Panc1 (cell line): Measurements from ENCODE around the gene PPP1R1A. TPM values are rescaled to one million over a fixed set of nuclear protein-coding genes. Genes with fewer than 3 reads are reported as not detected.

ENCODE experiments used
- ATAC-seq: fragments of 200-7000 bp; cut with Tn5 transposase; 2 replicates; pipeline ENCODE4 v1.9.1; 2020; ENCODE audit warnings: mild to moderate bottlenecking, moderate library complexity
- BruUV-seq: library from RNA; stranded (reverse); fragments of 400-500 nt; replicated peaks from 2 replicates; lab custom pipeline; 2021; lab: Mats Ljungman, UMichigan
- CTCF ChIA-PET: fragments of 300-600 bp; sonication (Branson Sonifier 250); formaldehyde crosslinking; loops from one replicate; lab custom pipeline; 2022; ENCODE audit warnings: antibody characterized with exemption; lab: Charles Lee
- POLR2A ChIA-PET: fragments of 300-600 bp; sonication (Branson Sonifier 250); formaldehyde crosslinking; loops from one replicate; lab custom pipeline; 2022; ENCODE audit warnings: antibody characterized with exemption; lab: Charles Lee
- DNase-seq: peaks from one replicate; pipeline ENCODE4 v3.0.0-alpha.2; 2010; ENCODE audit warnings: low read depth, low spot score
- H3K27ac ChIP-seq: 2 replicates; pipeline ENCODE4 v1.5.1; 2011; ENCODE audit warnings: mild to moderate bottlenecking, low read length, inconsistent platforms
- H3K27me3 ChIP-seq: fragments of 200-500 bp; sonication (Bioruptor generic); 2 replicates; pipeline ENCODE4 v1.6.0; 2014; ENCODE audit warnings: low read length, inconsistent platforms; ENCODE audit not compliant: control insufficient read depth, insufficient read depth
- H3K36me3 ChIP-seq: fragments of 200-500 bp; sonication (Bioruptor generic); 2 replicates; pipeline ENCODE4 v1.5.1; 2014; ENCODE audit warnings: inconsistent platforms, mild to moderate bottlenecking, low read length, moderate library complexity; ENCODE audit not compliant: control insufficient read depth, insufficient read depth
- H3K4me1 ChIP-seq: 2 replicates; pipeline ENCODE4 v1.5.1; 2011; ENCODE audit warnings: inconsistent platforms, mild to moderate bottlenecking, low read length, moderate library complexity; ENCODE audit not compliant: control insufficient read depth, insufficient read depth
- H3K4me3 ChIP-seq, 2 experiments: 2 replicates each; pipeline ENCODE4 v1.5.1; 2011 to 2012; ENCODE audit warnings: low read depth in 2 of 2, low read length in 2 of 2, mild to moderate bottlenecking in 2 of 2, inconsistent platforms in 1 of 2, moderate library complexity in 1 of 2
- H3K9me3 ChIP-seq: fragments of 200-500 bp; sonication (Bioruptor generic); 2 replicates; pipeline ENCODE4 v1.5.1; 2014; ENCODE audit warnings: low read depth, mild to moderate bottlenecking, inconsistent platforms, low read length, moderate library complexity; ENCODE audit not compliant: control insufficient read depth, insufficient read depth
- POLR2AphosphoS5 ChIP-seq: IDR thresholded peaks from 2 replicates; pipeline ENCODE4 v1.6.1; 2012; ENCODE audit warnings: mild to moderate bottlenecking, low read depth, low read length, moderate library complexity
- REST ChIP-seq, 2 experiments: IDR thresholded peaks; 2 replicates each; pipeline ENCODE4 v1.6.1; 2011 to 2012; ENCODE audit warnings: low read depth in 2 of 2, control low read depth in 1 of 2, low read length in 1 of 2, mild to moderate bottlenecking in 1 of 2, moderate library complexity in 1 of 2; ENCODE audit not compliant: insufficient read depth in 1 of 2
- SIN3A ChIP-seq: IDR thresholded peaks from 2 replicates; pipeline ENCODE4 v1.6.1; 2012; ENCODE audit warnings: low read depth, mild to moderate bottlenecking, low read length, moderate library complexity, borderline replicate concordance; ENCODE audit not compliant: insufficient read depth
- TCF7L2 ChIP-seq: IDR thresholded peaks from 2 replicates; pipeline ENCODE4 v1.6.1; 2011; ENCODE audit warnings: mild to moderate bottlenecking, low read depth, low read length, inconsistent platforms
- in situ Hi-C: cut with HindIII; loops from 2 replicates; pipeline ENCODE4 v1.10.0; 2016; ENCODE audit warnings: low sequenced_read_pairs, low pct_unique_long_range_greater_than_20kb
- intact Hi-C: fragments of 100-400 bp; cut with micrococcal nuclease; formaldehyde crosslinking; loops from one replicate; pipeline ENCODE4 v1.10.0; 2022; ENCODE audit not compliant: unreplicated experiment
- total RNA-seq: library from RNA; stranded (reverse); gene quantifications from one replicate; pipeline ENCODE4 v1.2.1, GENCODE V29; 2021; ENCODE audit not compliant: unreplicated experiment
- TF ChIP-seq, protein P1 (sequence below): fragments of 450-650 bp; IDR thresholded peaks from 2 replicates; pipeline ENCODE4 v1.5.1; 2017; ENCODE audit warnings: mild to moderate bottlenecking

PPP1R1A gene
- total RNA-seq, 1 experiment from 2014 or later = 0.23 TPM

GRCh38 chr12:54558759-54559158, 29.7 kb downstream of the PPP1R1A start:
- no peak for TF ChIP-seq POLR2AphosphoS5
- no peak for TF ChIP-seq TCF7L2
- no peak for TF ChIP-seq SIN3A
- TF ChIP-seq, protein P1, sequence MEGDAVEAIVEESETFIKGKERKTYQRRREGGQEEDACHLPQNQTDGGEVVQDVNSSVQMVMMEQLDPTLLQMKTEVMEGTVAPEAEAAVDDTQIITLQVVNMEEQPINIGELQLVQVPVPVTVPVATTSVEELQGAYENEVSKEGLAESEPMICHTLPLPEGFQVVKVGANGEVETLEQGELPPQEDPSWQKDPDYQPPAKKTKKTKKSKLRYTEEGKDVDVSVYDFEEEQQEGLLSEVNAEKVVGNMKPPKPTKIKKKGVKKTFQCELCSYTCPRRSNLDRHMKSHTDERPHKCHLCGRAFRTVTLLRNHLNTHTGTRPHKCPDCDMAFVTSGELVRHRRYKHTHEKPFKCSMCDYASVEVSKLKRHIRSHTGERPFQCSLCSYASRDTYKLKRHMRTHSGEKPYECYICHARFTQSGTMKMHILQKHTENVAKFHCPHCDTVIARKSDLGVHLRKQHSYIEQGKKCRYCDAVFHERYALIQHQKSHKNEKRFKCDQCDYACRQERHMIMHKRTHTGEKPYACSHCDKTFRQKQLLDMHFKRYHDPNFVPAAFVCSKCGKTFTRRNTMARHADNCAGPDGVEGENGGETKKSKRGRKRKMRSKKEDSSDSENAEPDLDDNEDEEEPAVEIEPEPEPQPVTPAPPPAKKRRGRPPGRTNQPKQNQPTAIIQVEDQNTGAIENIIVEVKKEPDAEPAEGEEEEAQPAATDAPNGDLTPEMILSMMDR = no peak
- no peak for TF ChIP-seq REST (IDR thresholded peaks at IDR 0.05; ENCODE audit: insufficient read depth in 1 of 2, low read depth in 2 of 2, low read length in 1 of 2)
- no peaks in the 10 kb centered on the region for H3K4me1 ChIP-seq
- intact Hi-C loops (no loop called here), in situ Hi-C loops (no loop called here)
- H3K4me3 ChIP-seq = no peak overlapping the region
- no peaks in the 10 kb centered on the region for H3K9me3 ChIP-seq
- no peaks in the 10 kb centered on the region for H3K36me3 ChIP-seq
- CTCF ChIA-PET = no interaction called here
- no TSS peak for BruUV-seq
- no peak overlapping the region for H3K27ac ChIP-seq
- H3K27me3 ChIP-seq = peaks cover 42% of the 10 kb centered on the region
- no peak for ATAC-seq
- POLR2A ChIA-PET = no interaction called here
- no peak for DNase-seq

DNA sequence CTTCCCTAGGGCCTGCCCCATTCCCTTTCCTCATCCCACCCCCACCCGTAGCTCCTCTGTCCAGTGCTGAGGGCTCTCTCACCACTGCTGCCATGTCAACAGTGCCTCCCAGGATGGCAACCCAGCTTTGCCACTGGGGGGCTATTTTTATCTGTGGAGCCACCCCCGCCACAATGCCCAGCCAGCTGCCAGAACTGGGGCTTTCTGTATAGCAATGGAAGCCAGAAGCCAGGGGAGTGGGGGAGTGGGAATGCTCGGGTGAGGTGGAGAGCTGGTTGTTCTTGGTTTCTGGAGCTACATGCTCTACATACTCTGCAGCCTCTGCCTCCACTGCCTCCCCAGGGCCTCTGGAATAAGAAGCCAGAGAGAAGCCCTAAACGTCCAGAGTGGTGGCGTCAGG, 30.1 kb downstream of the PPP1R1A start:
- no peak for ATAC-seq

More for the DNA sequence above, 30.1 kb downstream of the PPP1R1A start:
- ChIA-PET CTCF (no interaction called here), POLR2A (no interaction called here)
- Histone ChIP-seq H3K9me3 (no peaks in the 10 kb centered on the region), H3K4me1 (no peaks in the 10 kb centered on the region), H3K27me3 (peaks cover 39% of the 10 kb centered on the region), H3K4me3 (no peak overlapping the region), H3K27ac (no peak overlapping the region), H3K36me3 (no peaks in the 10 kb centered on the region)
- no peak for TF ChIP-seq TCF7L2
- TF ChIP-seq REST (IDR thresholded peaks at IDR 0.05; ENCODE audit: insufficient read depth in 1 of 2, low read depth in 2 of 2, low read length in 1 of 2) = no peak
- TF ChIP-seq, protein P1 = no peak
- TF ChIP-seq SIN3A = no peak
- no peak for TF ChIP-seq POLR2AphosphoS5
- no TSS peak for BruUV-seq
- intact Hi-C loops = no loop called here
- in situ Hi-C loops = no loop called here
- DNase-seq = no peak
